Glutamatergic neuron (in vitro differentiated cells): ENCODE measurements around the gene SLC22A17. TPM values are rescaled to one million over a fixed set of nuclear protein-coding genes. Genes with fewer than 3 reads are reported as not detected.
"Not testable (repeated sequence)": the region's sequence is repeated elsewhere in the genome, so short reads cannot be mapped to it uniquely, and the experiment has no call there.

ENCODE experiments used
- DNase-seq: peaks from one replicate; pipeline ENCODE4 v3.0.0; 2022
- H3K27ac Mint-ChIP-seq: one replicate; pipeline ENCODE4 v1.8.0; 2020; ENCODE audit warnings: mild to moderate bottlenecking, mixed read lengths, inconsistent platforms; ENCODE audit not compliant: unreplicated experiment
- H3K27me3 Mint-ChIP-seq: one replicate; pipeline ENCODE4 v1.8.0; 2020; ENCODE audit warnings: mild to moderate bottlenecking, moderate library complexity, mixed read lengths, inconsistent platforms; ENCODE audit not compliant: unreplicated experiment
- H3K36me3 Mint-ChIP-seq: one replicate; pipeline ENCODE4 v1.8.0; 2020; ENCODE audit warnings: mild to moderate bottlenecking, mixed read lengths, inconsistent platforms; ENCODE audit not compliant: unreplicated experiment
- H3K4me1 Mint-ChIP-seq: one replicate; pipeline ENCODE4 v1.8.0; 2020; ENCODE audit warnings: mild to moderate bottlenecking, low read depth, mixed read lengths, inconsistent platforms; ENCODE audit not compliant: unreplicated experiment
- H3K4me3 Mint-ChIP-seq: one replicate; pipeline ENCODE4 v1.8.0; 2020; ENCODE audit warnings: mild to moderate bottlenecking, mixed read lengths, inconsistent platforms; ENCODE audit not compliant: unreplicated experiment
- H3K9me3 Mint-ChIP-seq: one replicate; pipeline ENCODE4 v1.8.0; 2020; ENCODE audit warnings: mild to moderate bottlenecking, moderate library complexity, mixed read lengths, inconsistent platforms; ENCODE audit not compliant: unreplicated experiment
- CTCF ChIP-seq: fragments of 200-600 bp; sonication (generic); IDR thresholded peaks from one replicate; pipeline ENCODE4 v1.5.0; 2021; ENCODE audit not compliant: partially characterized antibody, unreplicated experiment
- total RNA-seq: library from RNA; stranded (reverse); fragmentation: NEBNext Ultra II Directional; extraction: Animal tissue kit (Norgen Biotek cat#: 25700); gene quantifications from one replicate; pipeline ENCODE4 v1.2.1, GENCODE V29; 2021; ENCODE audit not compliant: unreplicated experiment

Gene SLC22A17
- total RNA-seq, 1 donor from 2014 or later: 70.6 TPM

GRCh38 chr14:23398348-23398747, 45.7 kb upstream of the SLC22A17 start:
- Mint-ChIP-seq H3K9me3 (peaks cover 4% of the 10 kb centered on the region), H3K36me3 (no peaks in the 10 kb centered on the region), H3K27ac (no peak overlapping the region), H3K27me3 (peaks cover 9% of the 10 kb centered on the region), H3K4me3 (no peak overlapping the region), H3K4me1 (no peaks in the 10 kb centered on the region)
- no peak for DNase-seq
- no peak for TF ChIP-seq CTCF

DNA sequence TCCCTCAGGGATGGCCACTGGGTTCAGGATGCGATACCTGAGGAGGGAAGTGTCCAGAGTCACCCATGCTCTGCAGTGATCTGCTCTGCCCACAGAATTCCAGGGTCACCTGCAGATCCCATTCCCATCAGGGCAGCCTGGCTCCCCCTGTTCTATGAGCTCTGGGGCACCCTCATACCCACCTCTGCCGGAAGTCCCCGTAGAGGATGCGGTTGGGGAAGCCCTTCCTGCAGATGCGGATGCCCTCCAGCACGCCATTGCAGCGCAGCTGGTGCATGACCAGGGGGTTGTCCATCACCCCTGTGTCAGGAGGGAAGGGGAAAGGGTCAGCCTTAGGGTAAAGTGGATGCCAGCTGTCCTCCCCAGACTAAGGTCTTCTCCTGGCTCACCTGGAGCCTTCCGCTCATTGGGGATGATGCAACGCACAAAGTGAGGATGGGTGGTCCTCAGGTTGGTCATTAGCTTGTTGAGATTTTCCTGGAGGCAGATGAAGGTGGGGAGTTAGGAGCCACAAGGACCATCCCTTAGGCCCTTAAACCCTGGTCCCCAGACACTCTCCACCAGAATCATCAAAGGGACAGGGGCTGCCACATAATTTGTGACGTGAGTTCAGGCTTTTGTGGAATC, 44.2 kb upstream of the SLC22A17 start:
- Mint-ChIP-seq H3K27me3 (peaks cover 7% of the 10 kb centered on the region), H3K27ac (no peak overlapping the region), H3K9me3 (peaks cover 4% of the 10 kb centered on the region), H3K36me3 (no peaks in the 10 kb centered on the region), H3K4me3 (no peak overlapping the region), H3K4me1 (no peaks in the 10 kb centered on the region)
- no peak for DNase-seq
- TF ChIP-seq CTCF: no peak

DNA sequence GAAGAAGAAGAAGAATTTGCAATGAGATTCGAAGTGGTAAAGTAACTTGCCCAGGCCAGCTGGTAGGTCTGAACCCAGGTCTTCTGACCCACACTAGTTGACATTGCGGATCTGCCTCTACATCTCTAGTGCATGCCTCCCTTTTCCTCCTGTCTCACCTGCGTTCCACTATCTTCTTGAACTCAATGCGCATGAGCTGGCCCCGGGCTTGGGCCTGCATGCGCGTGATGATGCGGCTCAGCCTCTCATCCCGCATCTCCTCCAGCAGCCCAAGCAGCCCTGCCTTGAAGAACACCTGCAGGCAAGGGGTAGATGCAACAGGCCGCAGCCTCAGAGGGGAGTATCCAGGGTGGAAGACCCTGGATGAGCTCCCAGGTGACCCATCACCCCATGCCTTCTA, 43.4 kb upstream of the SLC22A17 start:
- TF ChIP-seq CTCF: no peak
- Mint-ChIP-seq H3K9me3 (peaks cover 2% of the 10 kb centered on the region), H3K27me3 (peaks cover 4% of the 10 kb centered on the region), H3K27ac (no peak overlapping the region), H3K36me3 (no peaks in the 10 kb centered on the region), H3K4me1 (no peaks in the 10 kb centered on the region), H3K4me3 (no peak overlapping the region)
- DNase-seq: no peak

GRCh38 chr14:23392613-23393012, 39.9 kb upstream of the SLC22A17 start:
- H3K27ac Mint-ChIP-seq: no peak overlapping the region
- H3K27me3 Mint-ChIP-seq: peaks cover 10% of the 10 kb centered on the region
- no peaks in the 10 kb centered on the region for H3K36me3 Mint-ChIP-seq
- H3K4me1 Mint-ChIP-seq: no peaks in the 10 kb centered on the region
- no peak for DNase-seq
- H3K9me3 Mint-ChIP-seq: peaks cover 4% of the 10 kb centered on the region
- no peak for TF ChIP-seq CTCF
- no peak overlapping the region for H3K4me3 Mint-ChIP-seq

GRCh38 chr14:23389871-23390270, 37.2 kb upstream of the SLC22A17 start:
- H3K9me3 Mint-ChIP-seq, DNase-seq, H3K36me3 Mint-ChIP-seq, H3K4me1 Mint-ChIP-seq, H3K27ac Mint-ChIP-seq, H3K4me3 Mint-ChIP-seq: not testable (repeated sequence)
- H3K27me3 Mint-ChIP-seq: peaks cover 14% of the 10 kb centered on the region

GRCh38 chr14:23389396-23389795, 36.7 kb upstream of the SLC22A17 start:
- Mint-ChIP-seq H3K27me3 (peaks cover 15% of the 10 kb centered on the region), H3K4me1 (no peaks in the 10 kb centered on the region), H3K27ac (no peak overlapping the region), H3K36me3 (peaks cover 9% of the 10 kb centered on the region), H3K9me3 (peaks cover 8% of the 10 kb centered on the region), H3K4me3 (no peak overlapping the region)
- TF ChIP-seq CTCF: no peak
- DNase-seq: no peak
